SJSA1 (cell line): Measurements from ENCODE around the gene PCSK5. TPM values are rescaled to one million over a fixed set of nuclear protein-coding genes. Genes with fewer than 3 reads are reported as not detected.
A peak's percentile ranks its signal among the peaks of the same experiment; 100 is the strongest.

ENCODE experiments used
- DNase-seq, 2 experiments: peaks; one replicate each; pipeline ENCODE4 v3.0.0-alpha.2; 2015 to 2020; ENCODE audit warnings: low spot score in 2 of 2, low read depth in 1 of 2
- H3K27ac ChIP-seq: fragments of 250-450 bp; sonication (Bioruptor Pico); 2 replicates; pipeline ENCODE4 v1.5.1; 2020; ENCODE audit warnings: mild to moderate bottlenecking, moderate library complexity
- H3K27me3 ChIP-seq: fragments of 250-450 bp; sonication (Bioruptor Pico); replicated peaks from 2 replicates; pipeline ENCODE4 v1.5.1; 2020; ENCODE audit warnings: mild to moderate bottlenecking, moderate library complexity
- H3K36me3 ChIP-seq: fragments of 250-450 bp; sonication (Bioruptor Pico); 2 replicates; pipeline ENCODE4 v1.5.1; 2020; ENCODE audit warnings: mild to moderate bottlenecking
- H3K4me1 ChIP-seq: fragments of 250-450 bp; sonication (Bioruptor Pico); replicated peaks from 2 replicates; pipeline ENCODE4 v1.6.1; 2021; ENCODE audit warnings: mild to moderate bottlenecking
- H3K4me3 ChIP-seq: fragments of 250-450 bp; sonication (Bioruptor Pico); 2 replicates; pipeline ENCODE4 v1.5.1; 2020; ENCODE audit warnings: mild to moderate bottlenecking
- H3K9me3 ChIP-seq: fragments of 250-450 bp; sonication (Bioruptor Pico); replicated peaks from 2 replicates; pipeline ENCODE4 v1.5.1; 2020; ENCODE audit warnings: mild to moderate bottlenecking
- total RNA-seq: library from RNA; depleted of rRNA; stranded (reverse); fragments of >200 nt; shearing (Covaris generic); gene quantifications from 2 replicates; pipeline ENCODE4 v1.2.3, GENCODE V29; 2014

The PCSK5 gene
- total RNA-seq, 1 experiment from 2014 or later: 20.8 TPM

- Histone ChIP-seq H3K4me3 (no peak overlapping the region), H3K4me1 (no peaks in the 10 kb centered on the region), H3K27ac (no peak overlapping the region), H3K36me3 (no peaks in the 10 kb centered on the region), H3K27me3 (no peaks in the 10 kb centered on the region), H3K9me3 (no peaks in the 10 kb centered on the region)
- no peak for DNase-seq
Measured at GRCh38 chr9:76150013-76150412, 259.5 kb downstream of the PCSK5 start.

DNA sequence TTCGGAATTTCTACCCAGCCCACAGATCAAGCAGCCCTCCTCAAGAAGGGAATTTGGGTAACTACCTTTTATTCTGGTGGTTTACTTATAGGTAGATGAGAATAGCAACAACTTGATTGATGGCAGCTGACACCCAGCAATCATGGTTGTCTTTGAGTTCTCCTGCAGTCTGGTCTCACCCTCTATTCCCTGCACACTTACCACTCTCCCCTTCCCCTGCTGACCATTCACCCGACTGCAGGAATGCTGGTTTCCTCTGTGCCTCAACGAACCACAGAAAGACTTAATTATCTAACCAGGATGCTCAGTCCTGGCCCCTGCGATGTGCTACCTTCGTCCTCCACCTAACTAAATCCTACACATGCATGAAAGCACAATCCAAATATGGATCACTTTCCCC lies 260.8 kb downstream of the PCSK5 start:
- H3K4me1 ChIP-seq: no peaks in the 10 kb centered on the region
- no peak overlapping the region for H3K27ac ChIP-seq
- no peaks in the 10 kb centered on the region for H3K36me3 ChIP-seq
- H3K4me3 ChIP-seq: no peak overlapping the region
- no peaks in the 10 kb centered on the region for H3K9me3 ChIP-seq
- DNase-seq: no peak
- no peaks in the 10 kb centered on the region for H3K27me3 ChIP-seq

GRCh38 chr9:76153339-76153738 lies 262.9 kb downstream of the PCSK5 start:
- no peaks in the 10 kb centered on the region for H3K27me3 ChIP-seq
- H3K4me1 ChIP-seq: no peaks in the 10 kb centered on the region
- no peak for DNase-seq
- H3K36me3 ChIP-seq: no peaks in the 10 kb centered on the region
- no peak overlapping the region for H3K27ac ChIP-seq
- no peak overlapping the region for H3K4me3 ChIP-seq
- H3K9me3 ChIP-seq: no peaks in the 10 kb centered on the region

GRCh38 chr9:76153902-76154629 lies 263.6 kb downstream of the PCSK5 start:
- no peak overlapping the region for H3K4me3 ChIP-seq
- no peaks in the 10 kb centered on the region for H3K4me1 ChIP-seq
- H3K27ac ChIP-seq: no peak overlapping the region
- peaks cover 3% of the 10 kb centered on the region; the same call in 1 of the 2 replicates for H3K36me3 ChIP-seq
- no peak for DNase-seq
- H3K27me3 ChIP-seq: no peaks in the 10 kb centered on the region
- no peaks in the 10 kb centered on the region for H3K9me3 ChIP-seq

DNA sequence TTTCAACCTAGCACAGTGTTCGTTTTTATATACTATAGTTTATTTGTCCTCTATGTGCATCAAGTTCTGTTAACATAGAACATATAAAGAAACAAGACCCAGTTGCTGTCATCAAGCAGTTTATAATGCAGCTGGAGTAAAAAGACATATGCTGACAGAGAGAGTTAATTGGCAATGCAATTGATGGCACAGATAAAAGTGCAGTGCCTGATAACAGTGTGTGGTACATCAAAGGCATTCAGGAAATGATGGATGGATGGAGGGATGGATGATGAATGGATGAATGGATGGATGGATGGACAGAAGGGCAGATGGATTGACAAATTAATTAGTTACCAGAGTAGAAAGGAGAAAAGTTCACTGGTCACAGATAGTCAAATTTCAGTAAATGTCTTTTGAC lies 264.9 kb downstream of the PCSK5 start:
- DNase-seq: no peak

GRCh38 chr9:76158713-76159112 lies 268.2 kb downstream of the PCSK5 start:
- Histone ChIP-seq H3K4me1 (peaks cover 8% of the 10 kb centered on the region), H3K27ac (no peak overlapping the region), H3K4me3 (no peak overlapping the region), H3K27me3 (no peaks in the 10 kb centered on the region), H3K9me3 (no peaks in the 10 kb centered on the region), H3K36me3 (peaks cover 14% of the 10 kb centered on the region)
- no peak for DNase-seq

More for the DNA sequence above, 264.9 kb downstream of the PCSK5 start:
- H3K27ac ChIP-seq: no peak overlapping the region
- H3K9me3 ChIP-seq: no peaks in the 10 kb centered on the region
- no peaks in the 10 kb centered on the region for H3K4me1 ChIP-seq
- no peak overlapping the region for H3K4me3 ChIP-seq
- H3K27me3 ChIP-seq: no peaks in the 10 kb centered on the region
- peaks cover 4% of the 10 kb centered on the region; the same call in 1 of the 2 replicates for H3K36me3 ChIP-seq

DNA sequence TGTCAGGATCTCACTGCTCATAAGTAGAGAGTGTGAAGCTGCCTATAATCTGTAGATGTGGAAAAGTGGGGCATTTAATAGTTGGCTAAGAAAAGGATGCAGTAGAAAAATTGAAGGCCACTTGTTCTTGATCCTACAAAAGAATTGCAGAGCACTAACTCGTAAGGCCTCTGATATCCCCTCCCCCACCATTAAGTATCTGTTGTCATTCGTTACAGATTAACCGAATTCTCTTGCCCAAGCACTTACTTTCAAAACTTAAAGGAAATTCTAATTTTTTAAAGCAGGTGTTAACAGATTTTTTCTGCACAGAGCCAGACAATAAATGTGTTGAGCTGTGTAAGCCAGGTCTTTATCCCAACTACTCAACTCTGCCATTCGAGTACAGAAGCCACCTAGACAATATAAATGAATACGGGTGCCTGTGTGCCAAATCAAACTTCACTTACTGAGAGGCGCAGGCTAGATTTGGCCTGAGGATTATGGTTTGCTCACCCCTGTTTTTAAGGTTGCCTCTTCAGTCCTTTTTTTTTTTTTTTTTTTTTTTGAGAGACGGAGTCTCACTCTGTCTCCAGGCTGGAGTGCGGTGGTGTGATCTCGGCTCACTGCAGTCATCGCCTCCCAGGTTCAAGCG lies 268.9 kb downstream of the PCSK5 start:
- Histone ChIP-seq H3K4me3 (no peak overlapping the region), H3K27ac (no peak overlapping the region), H3K4me1 (peaks cover 8% of the 10 kb centered on the region), H3K27me3 (no peaks in the 10 kb centered on the region), H3K36me3 (peaks cover 14% of the 10 kb centered on the region), H3K9me3 (no peaks in the 10 kb centered on the region)
- DNase-seq: no peak

- no peak overlapping the region for H3K27ac ChIP-seq
- H3K27me3 ChIP-seq: no peaks in the 10 kb centered on the region
- no peak for DNase-seq
- no peaks in the 10 kb centered on the region for H3K9me3 ChIP-seq
- H3K4me3 ChIP-seq: no peak overlapping the region
- H3K4me1 ChIP-seq: peaks cover 8% of the 10 kb centered on the region
- peaks cover 19% of the 10 kb centered on the region for H3K36me3 ChIP-seq
Measured at GRCh38 chr9:76161106-76161505, 270.6 kb downstream of the PCSK5 start.

DNA sequence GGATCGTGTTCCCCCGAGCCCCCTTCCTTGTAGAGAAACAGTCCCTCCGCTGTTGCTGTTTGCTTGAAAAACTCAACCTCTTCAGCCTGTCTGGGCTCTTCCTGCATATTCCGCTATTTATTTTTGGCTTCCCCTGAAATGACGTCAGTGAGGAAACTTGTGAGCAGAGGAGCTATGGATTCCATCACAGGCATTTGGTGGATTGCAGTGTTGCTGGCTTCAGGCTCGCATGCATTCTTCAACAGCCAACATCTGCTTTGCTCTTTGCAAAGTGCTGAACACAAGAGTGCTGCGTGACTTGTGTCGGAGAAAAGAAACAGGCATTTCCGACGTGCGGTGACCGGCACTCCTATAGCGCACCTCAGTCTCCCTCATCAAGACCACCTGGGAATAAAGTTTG lies 271.1 kb downstream of the PCSK5 start:
- H3K27me3 ChIP-seq: no peaks in the 10 kb centered on the region
- H3K4me3 ChIP-seq: no peak overlapping the region
- H3K36me3 ChIP-seq: peaks cover 19% of the 10 kb centered on the region
- H3K27ac ChIP-seq: no peak overlapping the region
- no peaks in the 10 kb centered on the region for H3K9me3 ChIP-seq
- H3K4me1 ChIP-seq: peaks cover 8% of the 10 kb centered on the region
- DNase-seq: no peak

DNA sequence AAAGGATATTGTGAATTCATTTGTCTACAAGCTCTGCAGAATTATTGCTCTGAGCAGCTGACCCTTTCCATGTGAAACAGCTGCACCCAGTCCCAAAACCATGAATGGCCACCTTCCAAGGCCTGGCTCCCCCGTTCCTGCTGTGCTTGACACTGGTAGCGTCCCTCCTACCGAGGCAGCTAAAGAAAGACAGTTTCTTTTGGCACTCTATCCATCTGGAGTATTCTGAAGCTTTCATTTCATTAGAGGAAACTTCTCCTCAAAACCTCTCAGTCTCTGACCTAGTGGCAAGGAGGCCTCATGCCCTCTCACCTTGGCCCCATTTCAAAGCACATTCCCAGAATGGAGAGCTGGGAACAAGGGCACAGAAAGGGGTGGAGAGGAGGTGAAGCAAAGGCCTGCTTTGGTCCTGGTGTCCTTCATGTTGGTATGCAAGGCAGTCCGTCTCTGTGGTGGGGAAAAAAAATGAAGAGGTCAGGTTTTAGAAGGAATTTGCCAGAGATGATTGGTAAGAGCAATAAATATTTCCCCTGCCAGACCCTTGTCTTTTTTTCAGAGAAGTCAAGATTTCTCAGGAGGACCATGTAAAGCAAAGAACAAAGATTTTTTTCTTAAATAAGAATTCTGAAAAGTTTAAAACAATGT lies 271.7 kb downstream of the PCSK5 start:
- H3K9me3 ChIP-seq: no peaks in the 10 kb centered on the region
- H3K4me3 ChIP-seq: no peak overlapping the region
- no peaks in the 10 kb centered on the region for H3K27me3 ChIP-seq
- H3K27ac ChIP-seq: peak overlapping the region; percentile 32; the same call in 1 of the 2 replicates
- no peak for DNase-seq
- peaks cover 19% of the 10 kb centered on the region for H3K36me3 ChIP-seq
- H3K4me1 ChIP-seq: peaks cover 8% of the 10 kb centered on the region

GRCh38 chr9:76162751-76163500 lies 272.5 kb downstream of the PCSK5 start:
- peaks cover 19% of the 10 kb centered on the region for H3K36me3 ChIP-seq
- peak in 1 of 2 experiments; percentile 32 for DNase-seq
- peaks cover 8% of the 10 kb centered on the region for H3K4me1 ChIP-seq
- H3K27me3 ChIP-seq: no peaks in the 10 kb centered on the region
- no peak overlapping the region for H3K4me3 ChIP-seq
- peak overlapping the region; percentile 32; the same call in 1 of the 2 replicates for H3K27ac ChIP-seq
- H3K9me3 ChIP-seq: no peaks in the 10 kb centered on the region

GRCh38 chr9:76166526-76166925 lies 276.1 kb downstream of the PCSK5 start:
- Histone ChIP-seq H3K4me3 (no peak overlapping the region), H3K36me3 (peaks cover 19% of the 10 kb centered on the region), H3K27me3 (no peaks in the 10 kb centered on the region), H3K27ac (no peak overlapping the region), H3K9me3 (no peaks in the 10 kb centered on the region), H3K4me1 (peaks cover 8% of the 10 kb centered on the region)
- DNase-seq: no peak

DNA sequence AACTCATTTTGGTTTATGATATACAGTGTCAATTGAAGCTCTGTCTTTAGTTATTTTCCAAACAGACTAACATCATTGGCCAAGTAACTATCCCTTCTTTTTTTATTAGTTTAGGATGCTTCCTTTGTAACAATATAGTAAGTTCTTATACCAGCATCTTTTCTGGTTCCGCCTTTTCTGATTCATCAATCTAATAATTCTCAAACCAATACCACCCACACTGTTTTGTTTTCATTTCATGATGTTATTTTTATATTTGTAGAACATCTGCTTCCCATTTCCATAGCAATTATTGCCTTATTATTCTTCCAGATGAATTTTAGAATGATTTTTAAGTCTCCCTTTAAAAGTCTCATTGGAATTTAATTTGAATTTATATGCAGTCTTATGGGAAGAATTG lies 285.7 kb downstream of the PCSK5 start:
- H3K27ac ChIP-seq: no peak overlapping the region
- no peak overlapping the region for H3K4me3 ChIP-seq

More for the DNA sequence above, 285.7 kb downstream of the PCSK5 start:
- H3K36me3 ChIP-seq: peaks cover 4% of the 10 kb centered on the region; the same call in 1 of the 2 replicates
- H3K27me3 ChIP-seq: no peaks in the 10 kb centered on the region
- peaks cover 11% of the 10 kb centered on the region for H3K4me1 ChIP-seq
- DNase-seq: no peak
- no peaks in the 10 kb centered on the region for H3K9me3 ChIP-seq
